Measurements from ENCODE around the gene COMMD8.

Gene COMMD8

DNA sequence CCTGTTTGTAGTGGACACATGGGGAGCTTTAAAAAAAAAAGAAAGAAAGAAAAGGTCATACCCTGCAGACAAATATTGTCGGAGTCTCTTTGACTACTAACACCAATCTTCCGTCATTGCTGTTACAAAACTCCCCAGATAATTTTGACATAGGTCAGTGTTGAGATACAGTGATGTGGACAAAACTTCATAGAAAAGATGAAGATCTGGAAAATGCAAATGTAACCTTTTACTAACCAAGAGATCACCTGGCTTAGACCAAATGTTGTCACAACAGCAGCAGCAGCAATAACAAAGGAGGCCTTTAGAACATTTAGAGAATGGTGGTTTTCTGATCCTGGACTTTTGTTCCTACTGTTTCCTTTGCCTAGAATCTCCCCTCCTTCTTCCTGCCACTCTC, 8.1 kb upstream of the COMMD8 start:
- no peak for DNase-seq (ENCODE audit: low read depth)

DNA sequence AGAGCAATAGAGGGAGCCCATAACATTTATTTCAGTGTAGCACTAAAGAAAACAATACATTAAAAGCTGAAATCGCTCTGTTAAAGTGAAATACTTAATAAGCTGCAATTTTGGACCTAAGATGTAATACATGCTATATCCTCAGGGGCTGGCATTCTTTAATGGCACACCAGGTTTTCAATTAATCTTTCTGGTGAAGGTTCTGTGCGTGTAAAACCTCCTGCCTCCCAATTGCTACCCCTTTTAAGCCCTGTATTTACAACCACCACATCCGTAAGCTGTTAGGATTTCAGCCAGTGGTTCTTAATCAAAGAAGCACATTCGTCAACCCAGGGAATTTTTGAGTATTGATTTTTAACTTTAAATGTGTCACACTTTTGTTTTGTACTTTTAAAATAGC, 7.6 kb upstream of the COMMD8 start:
- no peak for DNase-seq (ENCODE audit: low read depth)

DNA sequence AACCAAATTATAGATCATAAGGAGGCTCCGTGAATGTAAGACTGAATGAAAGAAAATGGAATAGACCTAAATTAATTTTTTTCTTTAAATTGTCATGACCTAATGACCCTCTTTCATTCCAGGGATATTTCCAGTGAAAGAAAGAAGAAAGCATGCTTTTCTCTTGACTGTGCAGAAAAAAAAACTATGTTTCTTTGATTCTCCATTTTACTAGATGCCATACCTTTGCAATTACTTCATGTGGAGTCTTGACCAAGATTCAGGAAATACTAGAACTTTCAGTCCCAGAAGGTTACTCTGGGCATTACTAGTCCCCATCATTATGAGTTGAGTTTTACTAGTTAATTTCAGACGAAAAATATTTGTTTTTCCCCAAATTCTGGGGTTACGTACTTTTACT, 6.4 kb upstream of the COMMD8 start:
- DNase-seq (ENCODE audit: low read depth): no peak

GRCh38 chr4:47468706-47469365, 5.3 kb upstream of the COMMD8 start:
- DNase-seq (ENCODE audit: low read depth): no peak

DNA sequence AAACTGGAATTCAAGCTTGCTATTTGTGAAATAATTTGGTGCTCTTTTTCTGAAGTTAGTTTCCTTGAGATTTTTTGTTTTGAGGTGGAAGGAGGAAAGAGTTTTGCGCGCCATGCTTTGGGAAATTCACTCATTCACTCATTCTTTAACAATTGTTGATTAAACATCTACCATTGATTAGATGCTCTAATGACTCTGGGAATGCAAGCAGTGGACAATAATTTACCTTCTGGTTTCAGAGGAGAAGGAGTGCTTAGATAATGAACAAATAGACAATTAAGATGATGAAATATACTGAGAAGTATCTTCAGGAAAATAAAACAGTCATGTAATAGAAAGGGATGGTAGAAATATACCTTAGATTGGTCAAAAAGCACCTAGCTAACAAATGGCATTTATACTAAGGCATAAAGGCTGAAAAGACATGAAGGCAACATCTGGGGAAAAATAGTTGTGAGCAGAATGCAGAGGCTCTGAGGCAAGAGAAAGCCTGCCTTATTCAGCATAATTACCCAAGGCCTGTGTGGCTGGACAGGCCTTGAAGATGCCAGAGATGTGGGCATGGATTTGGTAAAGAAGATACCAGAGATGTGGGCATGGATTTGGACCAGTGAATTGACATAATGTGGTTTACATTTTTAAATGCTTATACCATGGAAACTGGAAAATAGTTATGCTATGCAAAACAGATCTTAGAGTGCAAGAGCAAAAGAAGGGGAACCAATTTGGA, 2.7 kb upstream of the COMMD8 start:
- DNase-seq (ENCODE audit: low read depth): no peak

- DNase-seq (ENCODE audit: low read depth): no peak
These were observed 1.5 kb upstream of the COMMD8 start for GRCh38 chr4:47465004-47465403.

DNA sequence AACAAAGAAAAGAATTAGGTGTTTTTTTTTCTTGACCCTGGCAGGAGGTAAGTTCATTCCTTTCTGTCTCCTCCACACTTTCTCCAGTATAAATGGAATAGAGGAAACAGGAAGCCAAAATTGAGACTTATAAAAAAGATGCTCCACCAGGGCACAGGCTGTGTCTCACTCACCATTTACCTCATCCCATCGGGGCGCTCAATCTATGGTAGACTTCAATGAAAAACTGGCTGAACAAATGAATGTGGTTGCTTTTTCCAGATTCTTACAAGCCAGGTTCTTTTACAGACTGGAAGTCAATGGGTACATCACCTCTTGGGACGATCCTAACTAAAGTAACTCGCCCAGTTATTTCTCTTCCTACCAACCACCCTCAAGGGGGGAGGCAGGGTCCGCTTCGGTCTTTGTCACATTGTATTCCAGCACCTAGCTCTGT, 685 bp downstream of the COMMD8 start:
- no peak for DNase-seq (ENCODE audit: low read depth)

DNA sequence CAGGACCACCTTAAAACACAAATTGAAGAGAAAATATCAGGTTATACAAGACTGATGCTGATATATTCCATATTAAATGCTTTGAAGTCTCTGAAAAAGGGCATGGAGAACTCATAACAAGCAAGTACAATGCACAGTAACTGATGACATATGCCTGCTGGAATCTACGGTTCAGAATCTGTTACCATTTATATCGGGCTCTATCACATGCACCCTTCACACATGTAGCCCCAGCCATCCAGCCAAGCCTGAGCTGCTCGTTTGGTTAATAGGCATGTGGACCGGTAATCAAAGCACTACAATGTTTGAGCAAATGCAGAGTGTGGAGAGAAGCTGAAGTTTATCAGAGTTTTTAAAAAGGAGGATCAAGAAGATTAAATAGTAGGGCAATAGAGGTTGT, 11.8 kb downstream of the COMMD8 start:
- DNase-seq (ENCODE audit: low read depth): no peak

- no peak for DNase-seq (ENCODE audit: low read depth)
These were observed 19.5 kb downstream of the COMMD8 start for GRCh38 chr4:47444031-47444430.

- no peak for DNase-seq (ENCODE audit: low read depth)
These were observed 20.5 kb downstream of the COMMD8 start for GRCh38 chr4:47442980-47443379.

GRCh38 chr4:47434931-47435330, 28.6 kb downstream of the COMMD8 start:
- no peak for DNase-seq (ENCODE audit: low read depth)

DNA sequence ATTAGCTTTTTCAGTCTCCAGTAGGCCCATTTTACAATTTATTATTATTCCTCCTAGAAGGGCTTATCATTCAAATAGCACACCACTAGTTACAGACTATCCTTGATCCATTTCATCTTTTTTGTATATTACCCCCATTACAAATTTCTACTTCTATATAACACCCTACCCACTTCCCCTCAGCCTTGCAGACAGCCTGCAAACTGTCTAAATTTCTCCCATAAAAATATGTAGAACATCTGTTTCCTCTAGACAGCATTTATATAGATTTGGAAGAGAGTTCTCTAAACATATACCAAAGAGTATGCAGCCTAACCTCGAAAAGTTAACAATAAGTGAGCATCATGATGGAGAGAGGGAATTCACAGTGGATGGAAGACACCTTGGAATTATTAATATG, 30.8 kb downstream of the COMMD8 start:
- no peak for DNase-seq (ENCODE audit: low read depth)

GRCh38 chr4:47427935-47428334, 35.6 kb downstream of the COMMD8 start:
- DNase-seq (ENCODE audit: low read depth): no peak

DNA sequence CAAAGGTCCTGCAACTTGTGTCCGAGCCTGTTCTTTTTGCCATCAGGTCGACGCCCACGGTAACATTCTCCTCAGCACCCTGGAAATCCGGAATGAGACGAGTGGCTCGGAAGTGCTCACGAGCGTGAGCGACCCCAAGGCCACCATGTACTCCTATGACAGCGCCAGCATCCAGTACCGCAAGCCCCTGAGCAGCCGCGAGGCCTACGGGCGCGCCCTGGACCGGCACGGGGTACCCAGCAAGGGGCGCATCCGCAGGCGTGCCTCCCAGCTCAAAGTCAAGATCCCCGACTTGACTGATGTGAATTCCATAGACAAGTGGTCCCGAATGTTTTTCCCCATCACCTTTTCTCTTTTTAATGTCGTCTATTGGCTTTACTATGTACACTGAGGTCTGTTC, 37.9 kb downstream of the COMMD8 start:
- no peak for DNase-seq (ENCODE audit: low read depth)

DNA sequence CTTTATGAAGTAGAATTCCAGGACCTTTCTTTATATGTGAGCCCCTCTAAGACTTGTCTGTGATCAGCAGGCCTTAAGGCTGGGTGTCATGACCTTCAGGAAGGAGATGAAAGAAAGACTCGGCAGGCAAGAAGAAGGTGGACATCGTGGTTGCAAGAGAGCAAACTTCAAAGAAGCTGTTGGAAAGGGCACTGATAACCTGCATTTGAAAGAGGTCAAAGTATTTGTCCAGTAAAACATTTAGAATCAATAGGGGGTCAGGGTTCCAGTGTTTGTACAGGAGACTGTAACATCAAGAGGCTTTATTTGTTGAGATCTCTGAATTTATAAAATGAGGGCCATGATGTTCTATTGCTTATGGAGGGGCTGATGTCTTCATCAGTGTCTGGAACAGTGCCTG, 44.2 kb downstream of the COMMD8 start:
- DNase-seq (ENCODE audit: low read depth): no peak

- DNase-seq (ENCODE audit: low read depth): no peak
These were observed 45.4 kb downstream of the COMMD8 start for GRCh38 chr4:47418147-47418546.

DNA sequence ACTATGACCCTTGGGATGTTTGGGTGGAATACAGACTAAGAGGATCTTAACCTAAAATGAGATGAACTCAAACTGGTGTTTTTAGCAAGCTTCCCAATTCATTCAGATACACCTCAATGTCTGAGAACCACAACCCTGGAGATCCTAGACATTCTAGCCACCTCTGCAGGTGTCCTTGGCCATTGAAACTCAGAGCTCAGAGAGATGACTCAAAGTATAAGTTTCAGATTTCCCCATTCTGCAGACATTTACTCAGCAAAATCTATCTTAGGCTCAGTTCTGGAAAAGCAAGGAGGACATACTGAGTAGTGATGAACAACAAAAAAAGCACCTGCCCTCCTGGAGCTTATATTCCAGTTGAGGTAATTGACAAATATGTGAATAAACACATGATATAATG, 47.8 kb downstream of the COMMD8 start:
- DNase-seq (ENCODE audit: low read depth): no peak

DNA sequence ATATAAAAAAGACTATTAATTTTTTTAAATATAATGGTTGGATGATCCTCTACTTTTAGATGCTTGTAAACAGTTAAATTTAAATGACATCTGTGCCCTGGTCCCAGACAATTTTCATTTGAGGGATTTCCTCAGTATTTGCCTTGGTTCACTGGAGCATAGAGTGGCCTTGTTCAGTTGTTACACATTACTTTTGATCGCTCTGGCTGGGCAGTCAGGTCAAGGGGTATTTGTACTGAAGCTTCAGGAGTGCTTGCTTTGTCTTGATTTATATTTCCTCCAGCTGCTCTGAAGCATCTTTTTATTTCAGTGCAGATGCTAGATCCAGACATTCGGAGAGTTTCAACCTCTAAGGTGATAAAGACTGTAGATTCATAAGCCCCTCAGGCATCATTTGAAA, 50.0 kb downstream of the COMMD8 start:
- no peak for DNase-seq (ENCODE audit: low read depth)

- DNase-seq (ENCODE audit: low read depth): no peak
These were observed 53.2 kb downstream of the COMMD8 start for GRCh38 chr4:47410271-47410670.

GRCh38 chr4:47406408-47406807, 57.1 kb downstream of the COMMD8 start:
- no peak for DNase-seq (ENCODE audit: low read depth)

All from stimulated activated CD8-positive, alpha-beta memory T cell treated with anti-CD3 and anti-CD28 coated beads, Interleukin-7, amount 100 ng/mL, for 24 hours (primary cell).